ENCODE measurements around the gene HS3ST3B1. TPM values are rescaled to one million over a fixed set of nuclear protein-coding genes. Genes with fewer than 3 reads are reported as not detected.

The HS3ST3B1 gene
- total RNA-seq, 4 donors from 2014 or later: 1.2 to 3.9 (median 2.2) TPM

- no peaks in the 10 kb centered on the region for H3K9me3 ChIP-seq
- WGBS, 2 donors: 72% methylated on average over 10 of the region's 10 CpGs
- no peaks in the 10 kb centered on the region for H3K36me3 ChIP-seq
- TF ChIP-seq POLR2A (IDR thresholded peaks at IDR 0.05): no peak
- no peak for TF ChIP-seq CTCF (IDR thresholded peaks at IDR 0.05)
- intact Hi-C loops (cut with DNase I): no loop called here
- H3K27ac ChIP-seq: no peak overlapping the region
- H3K4me1 ChIP-seq: no peaks in the 10 kb centered on the region
- DNase-seq: no peak
- no peaks in the 10 kb centered on the region for H3K27me3 ChIP-seq
- no peak overlapping the region for H3K4me3 ChIP-seq (replicated peaks in 1 of 3)
Measured at GRCh38 chr17:14332331-14332730, 31.4 kb downstream of the HS3ST3B1 start.

- intact Hi-C loops (cut with DNase I): no loop called here
- Histone ChIP-seq H3K4me1 (no peaks in the 10 kb centered on the region), H3K9me3 (no peaks in the 10 kb centered on the region), H3K4me3 (replicated peaks in 1 of 3) (no peak overlapping the region), H3K27me3 (no peaks in the 10 kb centered on the region), H3K36me3 (no peaks in the 10 kb centered on the region), H3K27ac (no peak overlapping the region)
- DNase-seq: no peak
- TF ChIP-seq CTCF (IDR thresholded peaks at IDR 0.05) (no peak), POLR2A (IDR thresholded peaks at IDR 0.05) (no peak)
- WGBS, 2 donors: 91 to 94% methylated on average over 7 of the region's 7 CpGs
Measured at GRCh38 chr17:14333506-14333905, 32.6 kb downstream of the HS3ST3B1 start.

GRCh38 chr17:14334276-14334840 lies 33.5 kb downstream of the HS3ST3B1 start:
- no peaks in the 10 kb centered on the region for H3K9me3 ChIP-seq
- no peak for TF ChIP-seq POLR2A (IDR thresholded peaks at IDR 0.05)
- no peak for TF ChIP-seq CTCF (IDR thresholded peaks at IDR 0.05)
- no peak overlapping the region for H3K4me3 ChIP-seq (replicated peaks in 1 of 3)
- 89 to 90% methylated on average over 3 of the region's 3 CpGs for WGBS, 2 donors
- H3K36me3 ChIP-seq: no peaks in the 10 kb centered on the region
- no peaks in the 10 kb centered on the region for H3K27me3 ChIP-seq
- no peaks in the 10 kb centered on the region for H3K4me1 ChIP-seq
- no peak overlapping the region for H3K27ac ChIP-seq
- no peak for DNase-seq
- intact Hi-C loops (cut with DNase I): no loop called here

GRCh38 chr17:14334919-14335318 lies 34.0 kb downstream of the HS3ST3B1 start:
- H3K9me3 ChIP-seq: no peaks in the 10 kb centered on the region
- H3K4me1 ChIP-seq: no peaks in the 10 kb centered on the region
- 54 to 55% methylated on average over 2 of the region's 2 CpGs for WGBS, 2 donors
- no peak overlapping the region for H3K27ac ChIP-seq
- no peak overlapping the region for H3K4me3 ChIP-seq (replicated peaks in 1 of 3)
- H3K27me3 ChIP-seq: no peaks in the 10 kb centered on the region
- no peak for DNase-seq
- TF ChIP-seq CTCF (IDR thresholded peaks at IDR 0.05) (no peak), POLR2A (IDR thresholded peaks at IDR 0.05) (no peak)
- intact Hi-C loops (cut with DNase I): no loop called here
- H3K36me3 ChIP-seq: no peaks in the 10 kb centered on the region

- no peak for DNase-seq
- Histone ChIP-seq H3K4me3 (replicated peaks in 1 of 3) (no peak overlapping the region), H3K36me3 (no peaks in the 10 kb centered on the region), H3K27ac (no peak overlapping the region), H3K27me3 (no peaks in the 10 kb centered on the region), H3K4me1 (no peaks in the 10 kb centered on the region), H3K9me3 (no peaks in the 10 kb centered on the region)
- intact Hi-C loops (cut with DNase I): no loop called here
- no peak for TF ChIP-seq POLR2A (IDR thresholded peaks at IDR 0.05)
- no peak for TF ChIP-seq CTCF (IDR thresholded peaks at IDR 0.05)
- 68 to 79% methylated on average over 4 of the region's 4 CpGs for WGBS, 2 donors
Measured at GRCh38 chr17:14336418-14336817, 35.5 kb downstream of the HS3ST3B1 start.
